Activated naive CD4-positive, alpha-beta T cell treated with anti-CD3 and anti-CD28 coated beads for 36 hours (primary cell): Measurements from ENCODE around the gene RNF126. TPM values are rescaled to one million over a fixed set of nuclear protein-coding genes. Genes with fewer than 3 reads are reported as not detected.
"Not testable (repeated sequence)": the region's sequence is repeated elsewhere in the genome, so short reads cannot be mapped to it uniquely, and the experiment has no call there.

Experiments used
- CTCF ChIA-PET: fragments of 350-600 bp; sonication (Branson Sonifier 250); formaldehyde crosslinking; loops from one replicate; lab custom pipeline; 2021; ENCODE audit warnings: antibody characterized with exemption; lab: Charles Lee
- DNase-seq: peaks from one replicate; pipeline ENCODE4 v3.0.0-alpha.2; 2020
- H3K27ac Mint-ChIP-seq: one replicate; pipeline ENCODE4 v1.8.0; 2021; ENCODE audit warnings: mild to moderate bottlenecking, mixed read lengths
- H3K27me3 Mint-ChIP-seq: one replicate; pipeline ENCODE4 v1.8.0; 2021; ENCODE audit warnings: low read depth, mixed read lengths
- H3K36me3 Mint-ChIP-seq: one replicate; pipeline ENCODE4 v1.8.0; 2021; ENCODE audit warnings: low read depth, mixed read lengths
- H3K4me1 Mint-ChIP-seq: one replicate; pipeline ENCODE4 v1.8.0; 2021; ENCODE audit warnings: low read depth, mixed read lengths
- H3K4me3 Mint-ChIP-seq: one replicate; pipeline ENCODE4 v1.8.0; 2021; ENCODE audit warnings: mild to moderate bottlenecking, moderate library complexity, mixed read lengths
- H3K9me3 Mint-ChIP-seq: one replicate; pipeline ENCODE4 v1.8.0; 2021; ENCODE audit warnings: mixed read lengths
- intact Hi-C: fragments of 100-400 bp; cut with micrococcal nuclease; formaldehyde crosslinking; loops from one replicate; pipeline ENCODE4 v1.15.1; 2023
- total RNA-seq, 2 experiments: library from RNA; stranded (reverse); gene quantifications; one replicate each; pipeline ENCODE4 v1.2.3, GENCODE V29; 2021

RNF126 gene
- total RNA-seq, 2 experiments from 2014 or later, result 99.5 to 108 TPM

- Mint-ChIP-seq H3K9me3 (no peaks in the 10 kb centered on the region), H3K27ac (no peak within 1 kb of the TSS), H3K27me3 (no peaks in the 10 kb centered on the region), H3K4me1 (peaks cover 7% of the 10 kb centered on the region), H3K4me3 (peak within 1 kb of the TSS; percentile 65), H3K36me3 (peaks cover 5% of the 10 kb centered on the region)
- intact Hi-C loops, result no loop called here
- CTCF ChIA-PET, result no interaction called here
- peak; percentile 91 for DNase-seq
These were observed 23.5 kb downstream of the RNF126 start, which contains the start of gene FGF22 for GRCh38 chr19:639253-640160. FGF22 (plus strand) TSS chr19:639879; CDS start chr19:639926, 47 bp downstream.

- no peak for DNase-seq
- intact Hi-C loops, result no loop called here
- Mint-ChIP-seq H3K36me3 (peaks cover 2% of the 10 kb centered on the region), H3K9me3 (no peaks in the 10 kb centered on the region), H3K27me3 (no peaks in the 10 kb centered on the region), H3K27ac (no peak overlapping the region), H3K4me1 (peaks cover 11% of the 10 kb centered on the region), H3K4me3 (peak overlapping the region; percentile 65)
- CTCF ChIA-PET, result no interaction called here
These were observed 24.1 kb downstream of the RNF126 start for GRCh38 chr19:638906-639252.

- no peak overlapping the region for H3K27ac Mint-ChIP-seq
- H3K4me3 Mint-ChIP-seq, result no peak overlapping the region
- no peaks in the 10 kb centered on the region for H3K27me3 Mint-ChIP-seq
- H3K36me3 Mint-ChIP-seq, result peaks cover 12% of the 10 kb centered on the region
- H3K4me1 Mint-ChIP-seq, result peaks cover 34% of the 10 kb centered on the region
- no peaks in the 10 kb centered on the region for H3K9me3 Mint-ChIP-seq
- DNase-seq, result no peak
- CTCF ChIA-PET, result interaction anchor here (1.3 kb wide), 1 partner anchor 50 kb away, joined by 3 read pairs; no protein-coding TSS in a partner anchor
- intact Hi-C loops, result no loop called here
These were observed 27.9 kb downstream of the RNF126 start for GRCh38 chr19:634975-635652.

- H3K9me3 Mint-ChIP-seq, result no peaks in the 10 kb centered on the region
- CTCF ChIA-PET, result interaction anchor here (0.6 to 1.3 kb wide), 2 partner anchors 49 to 137 kb away, joined by 3 to 8 read pairs; no protein-coding TSS in a partner anchor
- peaks cover 16% of the 10 kb centered on the region for H3K36me3 Mint-ChIP-seq
- no peaks in the 10 kb centered on the region for H3K27me3 Mint-ChIP-seq
- H3K4me3 Mint-ChIP-seq, result peak overlapping the region; percentile 93
- intact Hi-C loops, result loop anchor here (1.0 kb wide), 6 partner anchors 23 to 163 kb away; partner anchors contain the start of genes BSG, CDC34, PTBP1 and TPGS1
- peaks cover 33% of the 10 kb centered on the region for H3K4me1 Mint-ChIP-seq
- peak; percentile 16 for DNase-seq
- peak overlapping the region; percentile 78 for H3K27ac Mint-ChIP-seq
These were observed 29.0 kb downstream of the RNF126 start for GRCh38 chr19:633786-634639.

GRCh38 chr19:633068-633785 lies 29.8 kb downstream of the RNF126 start, which contains the start of gene POLRMT:
POLRMT (minus strand) TSS chr19:633537; CDS start chr19:633512, 25 bp downstream.
- intact Hi-C loops, result loop anchor here (1.0 kb wide), 6 partner anchors 22 to 164 kb away; partner anchors contain the start of genes BSG, CDC34, PTBP1 and TPGS1
- Mint-ChIP-seq H3K27me3 (no peaks in the 10 kb centered on the region), H3K36me3 (peaks cover 21% of the 10 kb centered on the region), H3K4me3 (peak within 1 kb of the TSS; percentile 93), H3K27ac (peak within 1 kb of the TSS; percentile 78), H3K9me3 (no peaks in the 10 kb centered on the region), H3K4me1 (peaks cover 37% of the 10 kb centered on the region)
- peak; percentile 98 for DNase-seq
- CTCF ChIA-PET, result interaction anchor here (0.6 kb wide), 1 partner anchor 137 kb away, joined by 8 read pairs; no protein-coding TSS in a partner anchor

- Mint-ChIP-seq H3K4me1 (peaks cover 39% of the 10 kb centered on the region), H3K27ac (peak overlapping the region; percentile 77), H3K9me3 (no peaks in the 10 kb centered on the region), H3K4me3 (peak overlapping the region; percentile 93), H3K27me3 (no peaks in the 10 kb centered on the region), H3K36me3 (peaks cover 23% of the 10 kb centered on the region)
- CTCF ChIA-PET, result interaction anchor here (0.7 kb wide), 1 partner anchor 326 kb away, joined by 3 read pairs; no protein-coding TSS in a partner anchor
- intact Hi-C loops, result loop anchor here (1.0 kb wide), 6 partner anchors 21 to 165 kb away; partner anchors contain the start of genes BSG, CDC34, PTBP1 and TPGS1
- DNase-seq, result peak; percentile 55
These were observed 30.4 kb downstream of the RNF126 start for GRCh38 chr19:632579-633067.

GRCh38 chr19:629961-630714 lies 32.9 kb downstream of the RNF126 start:
- peaks cover 27% of the 10 kb centered on the region for H3K36me3 Mint-ChIP-seq
- DNase-seq, result no peak
- H3K27me3 Mint-ChIP-seq, result no peaks in the 10 kb centered on the region
- peaks cover 39% of the 10 kb centered on the region for H3K4me1 Mint-ChIP-seq
- H3K27ac Mint-ChIP-seq, result no peak overlapping the region
- CTCF ChIA-PET, result interaction anchor here (0.6 kb wide), 2 partner anchors 18 to 25 kb away, joined by 3 to 6 read pairs; no protein-coding TSS in a partner anchor
- no peak overlapping the region for H3K4me3 Mint-ChIP-seq
- intact Hi-C loops, result loop anchor here (2.0 kb wide), 1 partner anchor 41 kb away; the partner anchor contains the start of gene HCN2
- H3K9me3 Mint-ChIP-seq, result no peaks in the 10 kb centered on the region

- not testable (repeated sequence) for H3K4me3 Mint-ChIP-seq, DNase-seq, H3K27ac Mint-ChIP-seq, H3K9me3 Mint-ChIP-seq, H3K27me3 Mint-ChIP-seq
- intact Hi-C loops, result loop anchor here (2.0 kb wide), 1 partner anchor 41 kb away; the partner anchor contains the start of gene HCN2
- CTCF ChIA-PET, result interaction anchor here (0.6 kb wide), 1 partner anchor 26 kb away, joined by 6 read pairs; no protein-coding TSS in a partner anchor
- Mint-ChIP-seq H3K36me3 (peaks cover 27% of the 10 kb centered on the region), H3K4me1 (peaks cover 39% of the 10 kb centered on the region)
These were observed 33.5 kb downstream of the RNF126 start for GRCh38 chr19:629515-629914.

- intact Hi-C loops, result loop anchor here (2.0 kb wide), 1 partner anchor 39 kb away; the partner anchor contains the start of gene HCN2
- H3K4me1 Mint-ChIP-seq, result peaks cover 33% of the 10 kb centered on the region
- H3K27ac Mint-ChIP-seq, result no peak overlapping the region
- no peaks in the 10 kb centered on the region for H3K9me3 Mint-ChIP-seq
- CTCF ChIA-PET, result interaction anchor here (0.6 to 0.7 kb wide), 2 partner anchors 44 to 246 kb away, joined by 3 to 4 read pairs; no protein-coding TSS in a partner anchor
- peak; percentile 33 for DNase-seq
- no peaks in the 10 kb centered on the region for H3K27me3 Mint-ChIP-seq
- H3K4me3 Mint-ChIP-seq, result no peak overlapping the region
- H3K36me3 Mint-ChIP-seq, result peaks cover 27% of the 10 kb centered on the region
These were observed 34.8 kb downstream of the RNF126 start for GRCh38 chr19:628168-628567.

GRCh38 chr19:626566-626965 lies 36.4 kb downstream of the RNF126 start:
- H3K27ac Mint-ChIP-seq, H3K9me3 Mint-ChIP-seq, intact Hi-C loops, DNase-seq, H3K27me3 Mint-ChIP-seq, H3K4me3 Mint-ChIP-seq: not testable (repeated sequence)
- Mint-ChIP-seq H3K4me1 (peaks cover 24% of the 10 kb centered on the region), H3K36me3 (peaks cover 23% of the 10 kb centered on the region)
- CTCF ChIA-PET, result interaction anchor here (0.6 to 1.1 kb wide), 3 partner anchors 15 to 249 kb away, joined by 3 to 5 read pairs (median 3); no protein-coding TSS in a partner anchor
